GM12891 (cell line): ENCODE data around the gene SLC16A8.

Experiments used
- POLR2A ChIP-seq: IDR thresholded peaks from 2 replicates; pipeline ENCODE4 v1.6.1; 2011; ENCODE audit warnings: low read depth, low read length, control low read depth
- POLR2AphosphoS5 ChIP-seq: IDR thresholded peaks from 2 replicates; pipeline ENCODE4 v1.6.1; 2011; ENCODE audit warnings: low read depth, low read length, control low read depth

DNA sequence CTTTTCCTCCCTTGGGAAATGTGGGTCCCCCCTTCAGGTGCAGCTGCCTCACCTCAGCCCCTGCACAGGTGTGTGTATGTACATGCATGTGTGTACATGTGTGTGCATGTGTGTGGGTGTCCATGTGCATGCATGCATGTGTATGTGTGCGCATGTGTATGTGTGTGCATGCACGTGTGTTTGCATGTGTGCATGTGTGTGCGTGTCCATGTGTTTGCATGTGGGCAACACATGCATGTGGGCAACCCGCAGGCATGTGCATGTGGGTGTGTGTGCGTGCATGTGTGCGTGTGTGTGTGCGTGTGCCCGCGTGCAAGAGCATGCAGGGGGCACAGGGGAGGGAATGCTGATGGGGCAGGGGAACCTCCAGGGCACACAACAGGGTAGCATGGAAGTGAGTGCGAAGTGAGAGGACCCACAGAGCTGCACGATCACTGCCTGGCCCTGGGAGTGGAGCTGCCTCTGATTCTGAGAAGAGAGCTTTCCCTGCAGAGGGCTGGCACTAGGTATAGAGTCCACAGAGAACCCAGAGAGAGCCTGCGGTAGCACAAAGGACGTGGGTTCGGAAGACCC lies 41.1 kb upstream of the SLC16A8 start:
- TF ChIP-seq POLR2AphosphoS5, result no peak
- TF ChIP-seq POLR2A, result no peak
